HG03571 (cell line): ENCODE results near the gene MMAA.
A peak's percentile ranks its signal among the peaks of the same experiment; 100 is the strongest.
"Not testable (repeated sequence)": the region's sequence is repeated elsewhere in the genome, so short reads cannot be mapped to it uniquely, and the experiment has no call there.

ENCODE experiments used
- ATAC-seq: cut with Tn5 transposase; IDR thresholded peaks from one replicate; pipeline ENCODE4 v1.9.1; 2021; ENCODE audit not compliant: unreplicated experiment

MMAA gene

GRCh38 chr4:145626623-145626982 is 7.4 kb downstream of the MMAA start:
- ATAC-seq: no peak

- ATAC-seq: no peak
These were observed 15.9 kb downstream of the MMAA start for GRCh38 chr4:145635117-145635516.

- ATAC-seq: no peak
These were observed 16.4 kb downstream of the MMAA start for GRCh38 chr4:145635630-145636029.

DNA sequence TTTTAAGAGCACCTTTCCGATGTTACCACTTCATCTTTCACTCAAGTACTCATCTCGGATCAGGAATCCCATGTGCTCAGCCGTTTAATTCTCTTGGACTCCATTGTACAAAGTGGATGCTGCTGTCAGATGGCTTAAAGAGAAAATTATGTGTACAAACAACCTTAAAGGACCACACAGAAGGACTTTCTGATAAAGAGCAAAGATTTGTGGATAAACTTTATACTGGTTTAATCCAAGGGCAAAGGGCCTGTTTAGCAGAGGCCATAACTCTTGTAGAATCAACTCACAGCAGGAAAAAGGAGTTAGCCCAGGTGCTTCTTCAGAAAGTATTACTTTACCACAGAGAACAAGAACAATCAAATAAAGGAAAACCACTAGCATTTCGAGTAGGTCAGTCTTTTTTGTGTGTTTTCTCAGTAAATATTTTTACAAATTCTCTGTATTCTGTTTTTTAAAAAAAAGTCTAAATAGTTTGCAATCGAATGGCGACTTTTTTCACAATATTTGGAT is 20.1 kb downstream of the MMAA start:
- ATAC-seq: no peak

- ATAC-seq: not testable (repeated sequence)
These were observed 21.1 kb downstream of the MMAA start for GRCh38 chr4:145640236-145640635.

DNA sequence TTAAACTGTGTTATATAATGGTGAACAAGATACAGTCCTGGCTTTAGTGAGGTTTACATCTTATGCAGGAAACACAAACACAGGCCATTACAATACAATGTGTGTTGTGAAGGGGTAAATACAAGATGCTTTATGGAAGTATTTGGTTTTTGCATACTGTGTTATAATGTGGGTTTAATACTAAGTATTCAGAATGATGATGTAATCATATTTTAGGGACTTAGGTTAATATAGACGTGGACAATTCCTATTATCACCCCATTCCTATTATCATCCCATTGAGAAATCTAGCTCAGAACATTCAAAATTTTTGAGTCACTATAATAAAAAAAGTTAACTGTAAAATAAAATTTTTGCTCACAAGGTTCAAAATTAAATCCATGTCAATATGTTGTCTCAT is 24.1 kb downstream of the MMAA start:
- ATAC-seq: no peak

DNA sequence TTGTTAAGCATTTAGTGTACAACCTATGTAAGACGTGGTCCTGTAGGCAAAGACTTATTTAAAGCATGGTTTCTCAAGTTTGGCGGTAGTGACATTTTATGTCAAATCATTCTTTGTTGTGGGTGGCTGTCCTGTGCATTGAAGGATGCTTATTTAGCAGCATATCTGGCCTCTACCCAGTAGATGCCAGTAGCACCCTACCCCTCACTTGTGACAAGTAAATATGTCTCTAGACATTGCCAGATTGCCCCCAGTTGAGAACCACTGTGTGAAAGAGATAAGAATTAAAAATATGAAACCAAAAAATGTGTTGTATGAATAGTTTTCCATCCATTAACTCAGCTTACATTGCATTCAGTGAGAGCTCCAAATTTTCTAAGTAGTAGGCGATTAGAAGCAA is 25.5 kb downstream of the MMAA start:
- no peak for ATAC-seq

GRCh38 chr4:145656156-145656555 is 37.0 kb downstream of the MMAA start:
- no peak for ATAC-seq

- ATAC-seq: no peak
These were observed 40.9 kb downstream of the MMAA start for GRCh38 chr4:145660064-145660463.

DNA sequence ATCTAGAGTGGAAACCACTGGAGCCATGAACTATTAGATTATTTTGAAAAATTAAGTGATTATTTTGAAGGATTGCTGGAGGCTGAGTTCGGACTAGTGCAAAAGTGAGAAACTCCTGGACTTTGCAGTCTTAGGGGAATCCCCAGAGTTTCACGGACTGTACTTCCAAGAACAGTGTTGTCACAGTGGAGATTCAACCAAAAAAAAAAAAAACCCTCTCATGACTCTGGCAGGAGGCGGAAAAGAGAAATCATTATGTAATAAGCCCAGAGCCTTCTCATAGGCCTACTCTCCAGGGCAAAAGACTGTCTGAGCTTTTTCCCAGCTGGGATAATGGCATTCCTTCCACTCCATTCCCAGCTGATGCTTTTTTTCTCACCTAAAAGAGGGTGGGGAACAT is 44.0 kb downstream of the MMAA start:
- ATAC-seq: no peak

DNA sequence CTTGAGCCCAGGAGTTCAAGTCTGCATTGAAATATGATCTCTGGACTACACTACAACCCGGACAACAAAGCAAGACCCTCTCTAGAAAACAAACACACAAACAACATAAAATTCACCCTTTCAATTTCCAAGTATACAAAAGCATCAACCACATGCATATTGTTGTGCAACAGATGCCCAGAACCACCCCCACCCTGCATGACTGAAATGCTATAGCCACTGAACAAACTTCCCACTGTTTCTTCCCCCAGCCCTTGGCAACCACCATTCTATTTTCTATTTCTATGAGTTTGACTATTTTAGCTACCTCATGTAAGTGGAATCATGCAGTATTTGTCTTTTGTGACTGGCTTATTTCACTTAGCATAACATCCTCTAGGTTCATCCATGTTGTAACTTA is 46.6 kb downstream of the MMAA start:
- ATAC-seq: no peak

DNA sequence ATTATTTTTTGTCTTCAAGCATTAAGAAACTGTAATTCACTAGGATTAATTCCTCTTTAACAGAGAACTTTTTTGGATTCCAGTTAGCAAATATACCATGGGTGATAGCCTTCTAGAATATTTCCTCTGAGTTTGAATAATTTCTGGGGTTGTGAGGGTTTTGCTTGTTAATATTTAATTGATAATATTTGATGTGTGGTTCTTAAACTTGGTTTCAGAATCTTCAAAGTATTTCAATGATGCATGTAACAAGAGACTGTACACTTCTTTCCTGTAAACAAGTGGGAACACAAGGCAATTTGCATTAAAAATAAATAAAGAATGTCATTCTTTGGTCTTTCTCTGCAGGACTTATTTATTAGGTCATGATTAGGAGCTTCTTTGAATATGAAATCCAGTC is 51.2 kb downstream of the MMAA start:
- peak; percentile 53 for ATAC-seq

- no peak for ATAC-seq
These were observed 60.3 kb downstream of the MMAA start for GRCh38 chr4:145679520-145679919.

DNA sequence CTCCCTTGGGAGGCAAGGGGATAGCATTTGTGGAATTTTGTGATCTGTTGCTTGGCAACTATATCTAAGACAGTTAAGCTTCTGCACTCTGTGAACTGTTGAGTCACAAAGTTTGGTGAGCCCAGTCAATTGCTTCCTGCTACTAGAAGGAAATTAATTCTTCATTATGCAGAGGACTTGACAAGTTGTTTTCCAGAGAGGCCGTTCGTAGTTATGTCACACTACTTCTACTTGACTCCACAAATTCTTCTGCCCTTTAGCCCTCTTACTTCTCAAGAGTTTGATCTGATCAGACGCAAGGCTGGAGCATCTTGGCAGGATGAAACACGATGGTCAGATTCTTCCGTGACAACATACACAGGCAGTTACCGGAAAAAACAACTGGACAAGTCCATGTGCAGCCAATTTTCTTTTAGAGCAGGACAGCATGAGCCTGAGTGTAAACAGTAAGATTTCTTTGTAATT is 60.8 kb downstream of the MMAA start, which contains the start of gene C4orf51:
C4orf51 (plus strand) TSS at position 156 of the 465 bp plus-strand sequence; CDS start at position 214, 58 bp downstream.
- ATAC-seq: no peak

DNA sequence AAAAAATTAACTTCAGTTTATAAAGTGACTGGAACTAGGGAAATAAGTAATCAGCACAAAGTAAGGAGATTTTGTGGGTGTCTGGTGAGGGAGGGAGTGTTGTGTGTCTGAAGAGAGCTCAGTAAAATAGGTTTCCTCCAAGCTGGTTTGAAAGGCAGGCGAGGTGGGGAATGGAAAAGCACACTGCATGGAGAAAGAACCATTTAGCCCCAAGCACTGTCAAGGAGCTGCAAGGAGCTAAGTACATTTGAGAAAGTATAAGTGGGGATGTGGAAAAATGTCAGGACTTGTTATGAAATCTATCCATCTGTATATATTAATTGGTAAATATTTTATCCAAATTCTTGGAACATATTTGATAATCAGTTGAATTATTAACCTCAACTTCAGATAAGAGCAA is 61.7 kb downstream of the MMAA start:
- ATAC-seq: no peak

- no peak for ATAC-seq
These were observed 62.3 kb downstream of the MMAA start for GRCh38 chr4:145681518-145681917.

DNA sequence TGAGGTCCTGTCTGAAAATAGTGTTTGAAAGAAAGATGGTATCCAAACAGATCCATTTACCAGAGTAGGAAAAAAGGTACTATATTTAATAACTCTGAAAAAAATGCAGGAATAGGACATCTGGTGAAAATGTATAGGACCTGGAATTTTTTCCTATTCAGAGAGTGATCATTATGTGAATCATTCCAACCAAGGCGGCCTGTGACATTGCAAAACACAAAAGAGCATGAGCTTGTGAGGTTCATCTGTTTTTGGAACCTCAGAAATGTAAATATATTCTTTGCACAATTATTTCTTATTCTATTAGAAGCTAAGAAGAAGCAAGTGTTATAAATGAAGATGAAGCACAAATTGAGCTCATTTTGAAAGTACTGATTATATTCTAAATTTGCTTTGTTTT is 62.8 kb downstream of the MMAA start:
- no peak for ATAC-seq

GRCh38 chr4:145686991-145687390 is 67.8 kb downstream of the MMAA start:
- ATAC-seq: no peak

DNA sequence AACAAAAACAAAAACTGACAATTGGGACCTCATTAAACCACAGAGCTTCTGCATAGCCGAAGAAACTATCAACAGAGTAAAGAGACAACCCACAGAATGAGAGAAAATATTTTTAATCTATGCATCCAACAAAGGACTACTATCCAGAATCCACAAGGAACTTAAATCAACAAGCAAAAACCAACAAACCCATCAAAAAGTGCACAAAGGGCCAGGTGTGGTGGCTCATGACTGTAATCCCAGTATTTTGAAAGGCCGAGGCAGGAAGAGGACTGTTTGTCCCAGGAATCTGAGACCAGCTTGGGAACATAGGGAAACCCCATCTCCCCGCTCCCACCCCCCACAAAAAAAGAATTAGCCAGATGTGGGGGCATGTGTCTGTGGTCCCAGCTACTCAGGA is 71.4 kb downstream of the MMAA start:
- no peak for ATAC-seq

DNA sequence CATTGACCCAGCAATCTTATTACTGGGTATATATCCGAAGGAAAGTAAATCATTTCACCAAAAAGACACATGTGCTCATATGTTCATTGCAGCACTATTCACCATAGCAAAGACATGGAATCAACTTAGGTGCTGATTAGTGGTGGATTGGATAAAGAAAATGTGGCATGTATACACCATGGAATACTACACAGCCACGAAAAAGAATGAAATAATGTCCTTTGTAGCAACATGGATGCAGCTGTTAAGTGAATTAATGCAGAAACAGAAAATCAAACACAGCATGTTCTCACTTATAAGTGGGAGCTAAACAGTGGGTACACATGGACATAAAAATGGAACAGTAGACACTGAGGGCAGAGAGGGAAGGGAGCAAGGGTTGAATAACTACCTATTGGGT is 72.2 kb downstream of the MMAA start:
- not testable (repeated sequence) for ATAC-seq

GRCh38 chr4:145694929-145695328 is 75.7 kb downstream of the MMAA start:
- ATAC-seq: no peak

GRCh38 chr4:145697332-145697731 is 78.1 kb downstream of the MMAA start:
- ATAC-seq: no peak

GRCh38 chr4:145698507-145698906 is 79.3 kb downstream of the MMAA start:
- no peak for ATAC-seq
